Skeletal muscle cell (primary cell): ENCODE results near the gene LRRC8D.

Experiments used
- DNase-seq: peaks from one replicate; pipeline ENCODE4 v3.0.0-alpha.2; 2010; ENCODE audit warnings: low read depth
- H3K4me3 ChIP-seq: 2 replicates; pipeline ENCODE4 v1.5.1; 2011; ENCODE audit warnings: low read depth, mild to moderate bottlenecking, control low read depth, low read length, moderate library complexity

LRRC8D gene

GRCh38 chr1:89887713-89888112 lies 66.9 kb downstream of the LRRC8D start:
- no peak for DNase-seq
- no peak overlapping the region for H3K4me3 ChIP-seq

DNA sequence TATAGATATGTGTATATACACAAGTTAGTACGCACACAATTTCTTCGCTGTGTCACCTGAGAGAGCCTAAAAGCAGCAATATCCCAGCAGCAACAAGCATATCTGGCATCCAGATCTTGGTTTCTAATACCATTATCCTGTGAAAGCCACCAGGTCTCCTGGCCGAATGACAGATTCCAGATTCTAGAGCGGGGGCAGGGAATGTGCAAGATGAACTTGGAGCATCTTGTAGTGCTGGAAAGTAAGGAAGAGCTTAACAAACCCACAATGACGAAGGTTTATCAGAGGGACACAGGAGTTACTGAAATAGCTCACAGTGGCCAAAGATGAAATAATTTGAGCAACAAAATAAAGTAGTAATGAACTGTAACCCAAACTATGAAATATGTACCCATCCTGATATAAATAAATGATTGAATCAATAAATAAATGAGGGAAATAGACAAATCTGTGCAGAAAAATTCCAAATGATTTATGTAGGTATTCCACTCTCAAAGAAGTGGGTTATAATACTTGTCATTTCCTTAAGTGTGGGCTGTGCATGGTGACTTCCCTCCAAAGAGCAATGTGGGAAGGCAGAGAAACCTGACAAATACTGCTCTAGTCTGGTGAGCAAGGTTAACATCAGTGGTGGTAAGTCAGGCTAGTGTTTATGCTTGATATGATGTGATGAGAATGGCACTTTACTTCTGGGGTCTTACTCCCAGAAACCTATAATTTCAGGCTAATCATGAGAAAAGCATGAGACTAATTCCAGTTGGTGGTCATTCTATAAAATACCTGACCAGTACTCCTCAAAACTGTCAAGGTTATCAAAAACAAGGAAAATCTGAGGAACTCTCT lies 67.9 kb downstream of the LRRC8D start:
- no peak for DNase-seq
- no peak overlapping the region for H3K4me3 ChIP-seq

DNA sequence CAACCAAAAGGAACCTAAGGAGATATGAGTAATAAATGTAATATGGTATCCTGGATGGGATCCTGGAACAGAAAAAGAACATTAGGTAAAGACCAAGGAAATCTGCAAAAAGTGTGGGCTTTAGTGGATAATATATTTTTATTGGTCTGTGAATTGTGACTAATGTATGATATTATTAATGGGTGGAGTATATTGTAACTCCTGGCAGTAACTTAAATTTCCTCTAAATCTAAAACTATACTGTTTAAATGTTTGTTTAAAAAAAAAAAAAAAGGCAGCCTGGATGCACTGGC lies 68.4 kb downstream of the LRRC8D start:
- no peak overlapping the region for H3K4me3 ChIP-seq
- DNase-seq: no peak

DNA sequence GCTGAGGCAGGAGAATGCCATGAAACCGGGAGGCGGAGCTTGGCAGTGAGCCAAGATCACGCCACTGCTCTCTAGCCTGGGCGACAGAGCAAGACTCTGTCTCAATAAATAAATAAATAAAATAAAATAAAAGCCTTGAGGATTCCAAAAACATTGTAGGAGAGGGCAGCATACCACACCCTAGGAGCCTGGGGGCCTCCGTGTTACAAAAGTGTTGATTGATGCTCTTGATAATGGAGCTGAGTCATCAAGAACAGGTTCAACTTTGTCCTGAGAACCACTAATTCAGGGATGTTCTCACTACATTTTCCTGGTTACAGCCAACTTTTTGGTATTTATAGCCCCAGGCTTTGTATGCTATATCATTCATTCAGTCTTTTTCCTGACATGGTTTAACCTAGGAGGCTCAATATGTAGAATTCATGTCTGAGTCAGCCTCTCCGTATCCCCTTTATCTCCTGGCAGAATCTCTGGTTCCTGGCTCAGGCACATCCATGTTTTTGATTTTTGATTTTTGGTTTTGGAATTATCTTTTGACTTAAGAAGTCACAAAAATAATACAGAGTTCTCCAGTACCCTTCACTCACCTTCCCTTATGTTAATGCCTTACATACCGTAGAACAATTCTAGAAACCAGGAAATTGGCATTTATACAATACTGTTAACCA lies 69.4 kb downstream of the LRRC8D start:
- H3K4me3 ChIP-seq: no peak overlapping the region
- no peak for DNase-seq

- H3K4me3 ChIP-seq: no peak overlapping the region
- no peak for DNase-seq
Observed at GRCh38 chr1:89892816-89893215, 72.0 kb downstream of the LRRC8D start.

DNA sequence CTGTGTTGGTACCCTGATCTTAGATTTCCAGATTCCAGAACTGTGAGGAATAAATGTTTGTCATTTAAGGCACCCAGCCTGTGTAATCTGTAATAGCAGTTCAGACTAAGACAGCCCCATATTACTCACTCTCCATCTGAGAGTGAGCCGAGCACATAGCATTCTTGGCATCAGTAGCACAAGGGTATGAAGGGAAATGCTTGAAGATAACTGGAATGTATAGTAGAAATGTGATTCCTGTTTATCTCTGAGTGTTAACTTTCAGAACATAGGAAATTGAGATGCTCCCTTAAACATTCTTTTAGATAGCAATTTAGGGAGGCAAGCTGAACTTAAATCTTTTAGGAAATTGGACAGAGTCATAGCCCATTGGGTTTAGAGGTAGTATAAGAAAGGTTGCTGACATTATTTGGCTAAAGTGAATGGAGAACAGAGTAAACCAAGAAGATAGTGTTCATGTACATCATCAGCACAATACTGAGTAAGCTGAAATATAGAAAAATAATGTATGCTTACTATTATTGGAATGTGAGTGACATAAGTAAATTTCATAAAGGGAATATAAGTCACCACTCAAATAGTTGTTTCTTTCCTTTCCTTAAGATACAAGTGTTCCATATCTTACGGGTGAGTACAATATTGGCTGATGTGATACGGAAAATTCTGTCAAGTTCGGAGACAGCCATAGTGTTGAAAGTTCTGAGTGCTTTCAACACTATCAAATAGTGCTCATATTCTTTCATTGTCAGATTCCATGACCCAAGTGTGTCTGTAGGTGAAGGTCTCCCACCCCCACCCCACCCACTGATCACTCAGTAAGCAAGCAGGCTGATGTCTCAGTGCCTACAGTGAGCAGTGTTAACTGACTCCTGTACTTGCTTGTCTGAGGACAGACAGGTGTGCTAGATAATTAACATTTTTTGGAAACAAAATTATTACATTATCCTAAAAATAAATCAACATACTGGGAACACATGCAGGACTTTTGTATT lies 73.7 kb downstream of the LRRC8D start:
- DNase-seq: peak; percentile 75
- no peak overlapping the region for H3K4me3 ChIP-seq

DNA sequence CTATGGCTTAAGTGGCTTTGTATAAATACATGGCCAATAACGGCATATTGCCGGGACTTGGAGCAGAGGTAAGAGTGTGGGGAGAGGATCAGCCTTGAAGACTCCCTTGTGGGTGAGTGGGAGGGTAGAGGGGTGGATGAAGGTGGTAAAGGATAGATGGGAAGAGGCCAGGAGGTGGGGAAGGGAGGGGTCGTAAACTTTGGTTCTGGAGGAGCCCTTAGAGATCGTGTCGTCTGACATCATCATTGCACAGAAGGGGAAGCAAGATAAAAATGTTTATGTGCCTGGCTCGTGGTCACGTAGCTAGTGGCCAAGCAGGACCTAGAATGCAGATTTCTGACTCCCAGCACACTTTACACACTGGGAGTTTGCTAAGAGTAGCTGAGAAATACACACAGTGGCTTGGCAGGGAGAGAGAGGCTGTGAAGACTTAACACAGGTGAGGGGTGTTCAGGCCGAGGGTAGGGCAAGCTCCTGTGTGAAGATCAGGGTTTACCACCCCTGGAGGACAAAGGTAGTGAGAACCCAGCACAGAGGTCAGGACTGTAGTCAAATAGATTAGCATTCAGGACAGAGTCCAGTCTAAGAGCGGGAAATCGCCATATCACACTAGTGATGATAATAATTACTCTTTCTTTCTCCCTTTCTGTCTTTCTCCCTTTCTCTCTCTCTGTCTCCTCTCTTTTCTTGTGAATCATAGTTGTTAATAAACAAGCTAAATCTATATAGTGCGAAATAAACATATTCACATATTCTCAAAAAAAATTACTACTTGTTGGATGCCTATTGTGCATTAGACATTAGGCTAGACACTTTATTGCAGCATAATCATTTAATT lies 75.5 kb downstream of the LRRC8D start:
- no peak overlapping the region for H3K4me3 ChIP-seq

GRCh38 chr1:89897347-89898133 lies 76.7 kb downstream of the LRRC8D start:
- no peak for DNase-seq
- H3K4me3 ChIP-seq: no peak overlapping the region

More for the DNA sequence above, 75.5 kb downstream of the LRRC8D start:
- DNase-seq: no peak

DNA sequence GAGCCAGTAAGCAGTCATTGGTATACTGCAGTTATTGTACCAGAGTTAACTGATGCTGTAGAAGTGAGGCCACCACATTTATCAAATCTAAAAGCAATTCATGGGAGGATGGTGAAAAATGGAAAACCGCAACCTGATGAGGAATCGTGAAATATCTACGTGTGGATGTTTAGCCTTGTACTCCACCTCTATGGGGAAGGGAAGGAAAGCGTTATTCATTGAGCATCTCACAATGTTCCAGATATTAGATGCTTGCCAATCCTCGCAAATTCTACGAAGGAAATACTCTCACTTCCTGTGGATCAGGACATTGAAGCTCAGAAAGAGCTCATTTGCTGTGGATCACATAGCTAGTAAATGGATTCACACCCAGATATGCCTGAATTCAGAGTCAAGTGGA lies 77.3 kb downstream of the LRRC8D start:
- no peak for DNase-seq
- no peak overlapping the region for H3K4me3 ChIP-seq

DNA sequence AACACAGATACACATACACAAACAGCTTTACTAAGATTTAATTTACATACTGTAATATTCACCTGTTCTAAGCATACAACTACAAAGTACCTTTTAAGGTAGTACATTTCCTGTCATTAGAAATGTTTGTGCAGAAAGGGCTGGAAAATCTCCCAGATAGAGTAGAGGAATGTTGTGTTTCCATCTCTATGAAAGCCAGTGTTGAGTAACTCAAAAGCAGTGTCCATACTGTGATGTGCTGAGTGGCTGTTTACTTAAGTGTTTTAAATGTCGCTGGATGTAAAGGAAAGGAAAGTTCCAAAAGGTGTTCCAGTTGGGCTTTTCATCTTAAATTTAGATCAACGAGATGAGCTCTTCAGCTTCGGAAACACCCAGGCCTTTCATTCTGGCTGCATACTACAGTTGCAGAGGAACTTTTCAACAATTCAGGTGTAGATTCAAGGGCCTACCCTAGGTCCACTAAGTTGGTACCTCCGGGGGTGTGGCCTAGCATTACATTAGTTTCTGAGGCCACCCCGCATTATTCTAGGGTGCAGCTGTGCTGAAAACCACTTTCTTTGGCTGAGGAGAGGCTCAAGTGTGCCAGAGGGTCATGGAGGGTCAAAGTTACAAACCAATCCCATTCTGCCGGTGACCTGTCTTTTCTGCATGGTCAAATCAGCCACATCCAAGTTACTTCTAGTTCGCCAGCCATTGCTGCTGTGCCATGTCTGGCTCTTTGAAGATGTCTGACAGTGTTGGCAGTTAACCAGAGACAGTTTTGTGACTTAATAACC lies 78.1 kb downstream of the LRRC8D start:
- H3K4me3 ChIP-seq: no peak overlapping the region
- DNase-seq: no peak

- no peak for DNase-seq
- H3K4me3 ChIP-seq: no peak overlapping the region
Observed at GRCh38 chr1:89900323-89900722, 79.5 kb downstream of the LRRC8D start.

DNA sequence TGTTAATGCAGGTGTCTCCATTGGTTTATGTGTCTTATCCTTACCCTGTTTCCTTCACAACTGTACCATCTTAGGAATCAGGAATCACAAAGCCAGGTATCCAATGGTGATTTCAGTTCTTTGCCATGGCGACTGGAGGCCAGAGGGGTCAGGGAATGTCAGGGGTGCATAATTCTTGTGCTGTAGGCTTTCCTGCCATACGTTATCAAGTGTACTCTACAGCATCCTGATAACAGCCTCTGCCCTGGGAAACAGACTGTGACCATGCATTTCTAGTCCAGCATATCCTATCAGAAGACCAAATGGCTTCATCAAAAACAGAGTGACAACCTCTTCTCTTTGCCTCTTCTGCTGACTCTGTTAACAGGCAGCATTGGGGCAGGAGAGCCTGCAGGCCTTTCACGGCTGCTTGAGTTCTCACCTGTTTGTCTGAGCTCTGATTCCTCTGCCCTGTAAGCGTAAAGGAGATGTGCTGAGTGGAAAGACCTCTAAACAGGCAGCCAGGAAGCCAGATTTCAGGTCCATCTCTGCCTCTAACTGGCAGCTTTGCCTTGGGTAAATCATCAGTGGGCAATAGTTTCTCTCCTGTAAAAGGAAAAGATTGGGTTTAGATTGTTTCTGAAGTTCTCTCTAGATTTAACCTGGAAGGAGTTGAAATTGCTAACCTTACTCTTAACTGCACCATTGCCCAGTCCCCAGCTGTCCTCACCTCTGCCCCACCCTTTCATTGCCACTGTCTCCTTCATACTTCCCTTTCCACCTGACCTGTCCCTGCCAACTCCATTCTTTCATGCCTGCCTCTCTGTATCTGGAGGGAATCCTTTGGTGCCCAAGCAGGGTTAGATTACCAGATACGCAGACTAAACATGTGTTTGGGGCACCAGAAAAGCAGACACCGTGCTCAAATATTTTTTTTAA lies 80.2 kb downstream of the LRRC8D start:
- no peak overlapping the region for H3K4me3 ChIP-seq
- DNase-seq: no peak

GRCh38 chr1:89901957-89902669 lies 81.3 kb downstream of the LRRC8D start:
- no peak for DNase-seq
- H3K4me3 ChIP-seq: no peak overlapping the region

- DNase-seq: no peak
- H3K4me3 ChIP-seq: no peak overlapping the region
Observed at GRCh38 chr1:89903550-89903949, 82.7 kb downstream of the LRRC8D start.

- H3K4me3 ChIP-seq: no peak overlapping the region
- DNase-seq: no peak
Observed at GRCh38 chr1:89904219-89904980, 83.6 kb downstream of the LRRC8D start.
